Stimulated activated CD8-positive, alpha-beta memory T cell treated with anti-CD3 and anti-CD28 coated beads, Interleukin-4, amount 100 ng/mL, for 24 hours (primary cell): Measurements from ENCODE around the gene CDK2AP2.
"Not testable (repeated sequence)": the region's sequence is repeated elsewhere in the genome, so short reads cannot be mapped to it uniquely, and the experiment has no call there.

Source experiments
- DNase-seq: peaks from one replicate; pipeline ENCODE4 v3.0.0-alpha.2; 2020; ENCODE audit warnings: low read depth

CDK2AP2 gene

DNA sequence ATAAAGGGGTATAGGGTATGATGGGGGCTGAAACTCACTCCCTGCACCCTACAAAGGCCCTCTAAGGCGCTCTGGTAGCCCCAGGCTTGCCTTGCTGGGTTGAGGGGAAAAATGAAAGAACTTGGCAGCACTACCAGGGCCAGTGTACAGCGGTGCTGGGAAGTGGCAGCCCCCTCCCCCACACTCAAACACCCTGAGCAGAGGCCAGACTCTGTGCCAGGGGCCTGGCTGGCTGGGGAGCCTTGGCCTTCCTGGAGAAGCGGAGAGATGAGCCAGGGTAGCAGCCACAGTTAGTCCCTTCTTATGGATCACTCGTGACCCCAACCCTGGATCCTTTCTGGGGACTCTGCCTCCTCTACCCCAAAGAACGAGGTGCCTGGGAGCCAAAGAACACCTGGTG is 41.6 kb downstream of the CDK2AP2 start:
- DNase-seq, result no peak

DNA sequence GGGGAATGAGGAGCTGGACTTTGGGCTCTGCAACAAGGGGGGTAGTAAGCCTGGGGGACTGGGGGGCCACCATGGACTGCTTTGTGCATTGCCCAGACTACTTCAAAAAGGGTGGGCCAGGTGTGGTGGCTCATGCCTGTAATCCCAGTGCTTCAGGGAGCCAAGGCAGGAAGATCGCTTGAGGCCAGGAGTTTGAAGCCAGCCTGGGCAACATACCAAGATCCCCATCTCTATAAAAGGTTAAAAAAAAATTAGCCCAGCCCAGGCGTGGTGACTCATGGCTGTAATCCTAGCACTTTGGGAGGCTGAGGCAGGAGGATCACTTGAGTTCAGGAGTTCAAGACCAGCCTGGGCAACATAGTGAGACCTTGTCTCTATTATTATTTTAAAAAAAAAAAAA is 42.4 kb downstream of the CDK2AP2 start:
- not testable (repeated sequence) for DNase-seq

DNA sequence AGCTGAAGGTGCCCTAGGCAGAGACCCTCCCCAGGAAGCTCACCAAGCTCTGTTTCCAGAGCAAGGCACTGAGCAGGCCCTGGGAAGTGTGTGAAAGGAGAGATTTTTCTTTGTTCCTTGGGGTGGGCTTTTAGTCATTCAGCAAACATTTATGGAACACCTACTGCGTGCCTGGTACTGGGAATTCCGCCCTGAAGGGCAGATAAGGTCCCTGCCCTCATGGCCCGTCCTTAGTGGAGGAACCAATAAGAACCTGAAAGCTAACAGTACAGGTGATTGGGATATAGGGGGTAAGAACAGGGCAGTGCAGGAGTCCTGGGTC is 42.8 kb downstream of the CDK2AP2 start:
- DNase-seq, result no peak

DNA sequence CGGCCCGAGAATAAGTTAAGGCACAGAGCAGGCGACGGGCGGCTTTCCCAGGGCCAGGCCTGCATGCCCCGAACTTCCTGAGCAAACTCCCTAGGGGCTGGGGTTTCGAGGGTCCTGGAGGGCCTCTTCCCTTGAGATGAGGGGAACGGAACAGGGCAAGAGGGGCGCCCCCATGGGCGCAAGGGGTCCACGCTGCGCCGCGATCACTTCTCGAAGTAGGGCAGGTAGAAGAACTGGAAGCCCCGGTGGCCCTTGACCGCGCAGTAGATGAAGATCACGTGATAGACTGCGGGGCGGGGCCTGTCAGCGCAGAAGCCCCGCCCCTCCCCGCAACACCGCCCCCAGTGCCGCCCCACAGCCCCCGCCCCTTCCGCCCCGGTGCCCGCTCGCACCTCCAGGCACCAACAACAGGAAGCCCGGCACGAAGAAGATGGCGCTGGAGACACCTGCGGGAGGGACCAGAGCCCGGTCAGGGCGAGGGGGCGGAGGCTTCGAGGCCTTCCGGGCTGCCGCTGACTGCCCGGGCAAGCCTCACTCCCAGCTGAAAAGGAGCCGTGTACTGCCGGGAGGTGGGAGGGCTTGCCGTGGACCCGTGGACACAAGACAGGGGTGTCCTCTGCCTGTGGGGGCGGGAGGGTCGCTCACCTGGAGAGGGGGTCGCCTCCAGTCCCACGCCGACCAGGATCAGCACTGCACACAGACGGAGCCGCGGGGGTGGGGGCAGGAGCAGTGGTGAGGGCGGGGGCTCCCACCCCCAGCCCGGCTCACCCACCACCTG is 43.4 kb downstream of the CDK2AP2 start:
- peak; percentile 85 for DNase-seq

DNA sequence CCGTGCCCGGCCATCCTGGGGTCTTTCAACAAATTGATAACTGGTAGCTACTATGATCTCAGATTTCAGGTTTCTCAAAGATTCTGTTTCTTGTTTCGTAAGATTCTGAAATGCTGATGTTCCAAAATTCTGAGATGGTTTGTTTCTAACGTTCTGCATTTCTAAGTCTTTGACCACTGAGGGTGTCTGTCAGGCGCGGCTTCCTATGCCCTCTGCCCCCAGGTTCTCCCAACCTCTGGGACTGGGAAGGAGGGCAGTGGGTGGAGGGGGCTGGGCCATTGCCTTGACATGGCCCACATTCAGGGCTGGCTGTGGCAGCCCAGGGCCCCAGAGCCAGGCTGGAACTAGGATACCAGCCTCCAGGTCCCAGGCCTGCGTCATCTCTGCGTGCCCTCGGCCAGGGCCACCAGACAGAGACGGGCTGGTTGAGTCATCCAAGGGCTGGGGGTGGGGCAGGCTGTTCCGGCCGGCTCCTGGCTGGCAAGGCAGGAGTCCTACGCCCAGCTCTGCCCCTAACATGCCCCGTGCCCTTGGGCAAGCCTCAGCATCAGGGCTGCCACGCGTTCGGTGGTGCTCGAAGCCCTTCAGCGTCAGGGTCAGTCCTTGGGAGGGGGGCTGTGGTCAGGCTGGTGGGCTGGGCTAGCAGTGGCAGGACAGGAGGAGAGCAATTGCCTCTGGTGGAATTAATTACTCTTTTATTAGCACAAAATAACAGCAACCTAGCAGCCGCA is 44.1 kb downstream of the CDK2AP2 start:
- DNase-seq, result no peak

DNA sequence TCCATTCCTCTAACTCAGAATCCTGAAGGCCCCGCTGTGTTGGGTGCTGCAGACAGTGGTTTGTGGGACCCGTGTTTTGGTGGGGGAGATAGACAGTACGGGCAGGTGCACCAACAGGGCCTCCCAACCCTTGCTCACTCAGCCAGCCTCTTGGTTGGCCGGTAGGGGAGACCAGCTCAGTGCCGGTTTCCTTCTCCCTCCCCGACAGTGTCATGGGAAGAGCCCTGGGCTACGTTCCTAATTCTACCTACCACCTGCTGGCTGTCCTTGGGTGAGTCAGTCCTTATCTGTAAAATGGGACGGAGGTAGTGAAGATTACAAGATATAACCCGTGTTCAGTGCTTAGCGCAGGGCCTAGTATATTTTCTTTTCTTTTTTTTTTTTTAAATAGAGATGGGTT is 44.8 kb downstream of the CDK2AP2 start:
- DNase-seq, result no peak

DNA sequence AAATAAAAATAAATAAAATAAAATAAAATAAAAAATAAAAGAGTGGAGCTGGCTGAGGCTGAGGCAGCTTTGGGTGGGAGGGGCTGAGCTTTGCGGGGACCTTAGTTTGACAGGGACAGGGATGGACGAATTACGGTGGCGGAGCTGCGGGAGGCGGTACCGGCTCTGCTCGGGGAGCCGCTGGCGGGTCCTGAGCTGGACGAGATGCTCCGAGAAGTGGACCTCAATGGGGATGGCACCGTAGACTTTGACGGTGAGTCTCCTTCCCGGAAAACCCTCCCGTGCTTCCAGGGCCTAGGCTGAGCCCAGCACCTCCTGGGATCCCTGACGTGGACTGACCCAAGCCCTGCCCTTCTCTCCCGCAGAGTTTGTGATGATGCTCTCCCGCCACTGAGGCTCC is 49.7 kb downstream of the CDK2AP2 start:
- no peak for DNase-seq

DNA sequence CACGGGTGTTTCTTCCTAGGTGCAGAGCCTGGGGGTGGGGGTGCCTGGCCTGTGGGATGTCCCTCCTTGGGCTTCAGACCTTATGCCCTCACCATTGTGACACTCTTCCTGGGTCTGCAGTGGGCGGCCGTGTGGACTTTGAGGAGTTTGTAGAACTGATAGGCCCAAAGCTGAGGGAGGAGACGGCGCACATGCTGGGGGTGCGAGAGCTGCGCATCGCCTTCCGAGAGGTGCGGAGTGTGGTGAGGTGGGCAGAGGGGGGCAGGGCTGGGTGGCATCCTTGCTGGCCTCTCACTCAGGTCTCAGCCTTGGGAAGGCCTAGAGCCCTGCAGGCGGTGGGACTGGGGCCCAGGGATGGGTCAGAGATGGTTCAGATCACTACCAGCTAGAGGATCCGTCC is 50.5 kb downstream of the CDK2AP2 start:
- no peak for DNase-seq
